Endothelial cell of umbilical vein (primary cell): ENCODE data around the gene DENND1C. TPM values are rescaled to one million over a fixed set of nuclear protein-coding genes. Genes with fewer than 3 reads are reported as not detected.

ENCODE experiments used
- BruUV-seq: library from RNA; stranded (reverse); fragments of 400-500 nt; replicated peaks from 2 replicates; lab custom pipeline; 2021; lab: Mats Ljungman, UMichigan
- CTCF ChIA-PET: fragments of 300-600, 350-600 bp; sonication (Branson Sonifier 250); formaldehyde crosslinking; loops from one replicate; lab custom pipeline; 2021; ENCODE audit warnings: antibody characterized with exemption, inconsistent platforms; lab: Charles Lee
- POLR2A ChIA-PET: fragments of 300-600, 350-600 bp; sonication (Branson Sonifier 250); formaldehyde crosslinking; loops from one replicate; lab custom pipeline; 2021; ENCODE audit warnings: antibody characterized with exemption, inconsistent platforms; lab: Charles Lee
- DNase-seq: peaks from one replicate; pipeline ENCODE4 v3.0.0-alpha.2; 2011; ENCODE audit warnings: low read depth, low spot score
- FAIRE-seq: peaks from 2 replicates; lab custom pipeline; 2011; peaks lifted over from hg19 to GRCh38; lab: Jason Lieb, UNC
- H2AFZ ChIP-seq: 2 replicates; pipeline ENCODE4 v1.6.0; 2012; ENCODE audit warnings: low read depth, low read length, control low read depth, inconsistent platforms
- H3K27ac ChIP-seq: 2 replicates; pipeline ENCODE4 v1.5.1; 2011; ENCODE audit warnings: low read depth, mild to moderate bottlenecking, control low read depth, low read length, moderate library complexity; ENCODE audit not compliant: insufficient read depth
- H3K27me3 ChIP-seq, 2 experiments: 2 replicates each; pipeline versions ENCODE4 v1.6.0 to v1.6.1; 2011; ENCODE audit warnings: low read length in 2 of 2, mixed read lengths in 1 of 2; ENCODE audit not compliant: control insufficient read depth in 2 of 2, insufficient read depth in 2 of 2
- H3K36me3 ChIP-seq, 2 experiments: 2 replicates in 1 of 2; 3 replicates in 1 of 2; pipeline ENCODE4 v1.5.1; 2011; ENCODE audit warnings: low read length in 2 of 2, mild to moderate bottlenecking in 1 of 2, moderate library complexity in 1 of 2; ENCODE audit not compliant: control insufficient read depth in 2 of 2, insufficient read depth in 2 of 2; ENCODE audit errors: extremely low read depth in 1 of 2
- H3K4me1 ChIP-seq: 3 replicates; pipeline ENCODE4 v1.5.1; 2011; ENCODE audit warnings: mild to moderate bottlenecking, low read length; ENCODE audit not compliant: control insufficient read depth, insufficient read depth; ENCODE audit errors: extremely low read depth
- H3K4me2 ChIP-seq: 2 replicates; pipeline ENCODE4 v1.6.1; 2011; ENCODE audit warnings: low read length, control low read depth, mixed read lengths; ENCODE audit not compliant: insufficient read depth
- H3K4me3 ChIP-seq, 3 experiments: fragments of 200-600 bp in 1 of 3; sonication (generic), shearing (Covaris generic) in 1 of 3; replicated peaks in 1 of 3; 2 replicates each; pipeline ENCODE4 v1.5.1; 2011 to 2016; ENCODE audit warnings: control low read depth in 3 of 3, low read length in 3 of 3, mild to moderate bottlenecking in 2 of 3, inconsistent platforms in 1 of 3, low read depth in 1 of 3, moderate library complexity in 1 of 3; ENCODE audit not compliant: insufficient read depth in 1 of 3
- H3K79me2 ChIP-seq: 2 replicates; pipeline ENCODE4 v1.6.0; 2012; ENCODE audit warnings: low read length, inconsistent platforms; ENCODE audit not compliant: control insufficient read depth, insufficient read depth
- H3K9ac ChIP-seq: replicated peaks from 2 replicates; pipeline ENCODE3; 2011; ENCODE audit warnings: low read length, control low read depth; ENCODE audit not compliant: insufficient read depth; ENCODE audit errors: extremely low read depth
- H3K9me1 ChIP-seq: replicated peaks from 3 replicates; pipeline ENCODE4 v1.6.0; 2011; ENCODE audit warnings: mild to moderate bottlenecking, low read length; ENCODE audit not compliant: control insufficient read depth, insufficient read depth; ENCODE audit errors: extremely low read depth
- H3K9me3 ChIP-seq: replicated peaks from 2 replicates; pipeline ENCODE4 v1.5.1; 2012; ENCODE audit warnings: low read length, inconsistent platforms; ENCODE audit not compliant: control insufficient read depth, insufficient read depth
- H4K20me1 ChIP-seq: replicated peaks from 2 replicates; pipeline ENCODE3; 2011; ENCODE audit warnings: mild to moderate bottlenecking, low read length; ENCODE audit not compliant: control insufficient read depth, insufficient read depth; ENCODE audit errors: extremely low read depth
- EZH2 ChIP-seq: IDR thresholded peaks from 2 replicates; pipeline ENCODE4 v1.6.1; 2012; ENCODE audit warnings: borderline replicate concordance, low read depth, mild to moderate bottlenecking, moderate library complexity, low read length, inconsistent platforms; ENCODE audit not compliant: severe bottlenecking
- FOS ChIP-seq: IDR thresholded peaks from 2 replicates; pipeline ENCODE4 v1.6.1; 2011; ENCODE audit warnings: mild to moderate bottlenecking, low read length, moderate library complexity, borderline replicate concordance; ENCODE audit not compliant: insufficient read depth
- GATA2 ChIP-seq: IDR thresholded peaks from 2 replicates; pipeline ENCODE4 v1.7.0; 2011; ENCODE audit warnings: low read depth, mild to moderate bottlenecking, moderate library complexity, mixed read lengths, low read length; ENCODE audit not compliant: insufficient read length, insufficient read depth
- JUN ChIP-seq: IDR thresholded peaks from 2 replicates; pipeline ENCODE4 v1.6.1; 2011; ENCODE audit warnings: borderline replicate concordance, low read depth; ENCODE audit not compliant: insufficient read length, insufficient read depth
- MYC ChIP-seq: IDR thresholded peaks from one replicate; pipeline ENCODE4 v1.6.1; 2011; ENCODE audit warnings: mild to moderate bottlenecking, low read depth, low read length
- POLR2A ChIP-seq: IDR thresholded peaks from 2 replicates; pipeline ENCODE4 v1.6.1; 2012; ENCODE audit warnings: low read depth, mild to moderate bottlenecking, control low read depth, low read length
- POLR2AphosphoS5 ChIP-seq: IDR thresholded peaks from 2 replicates; pipeline ENCODE4 v1.6.1; 2012; ENCODE audit warnings: low read depth, mild to moderate bottlenecking, control low read depth, low read length, moderate library complexity; ENCODE audit not compliant: insufficient read depth
- dilution Hi-C: fragments of 300-500 bp; cut with MboI; formaldehyde crosslinking; loops from one replicate; pipeline ENCODE4 v1.15.0; 2019; ENCODE audit warnings: low sequenced_read_pairs; ENCODE audit not compliant: extremely low pct_ligation_motif_present
- intact Hi-C: fragments of 100-400 bp; cut with micrococcal nuclease; formaldehyde crosslinking; loops from one replicate; pipeline ENCODE4 v1.10.0; 2022
- polyA plus RNA-seq, 4 experiments: library from polyadenylated mRNA; depleted of rRNA in 3 of 4; stranded (reverse) in 3 of 4; unstranded in 1 of 4; fragments of >200 nt; gene quantifications; 2 replicates each; pipeline versions ENCODE4 v1.2.1 to v1.2.3, GENCODE V29; 2011 to 2012; ENCODE audit warnings: missing spikeins in 1 of 4
- total RNA-seq: library from RNA; stranded (reverse); gene quantifications from 2 replicates; pipeline ENCODE4 v1.2.3, GENCODE V29; 2021
- TF ChIP-seq, protein P1 (sequence below), 2 donors: IDR thresholded peaks; 1 replicate in 1 of 2; 2 replicates in 1 of 2; pipeline ENCODE4 v1.5.1; 2011; ENCODE audit warnings: low read length in 2 of 2, mild to moderate bottlenecking in 2 of 2, moderate library complexity in 2 of 2, control low read depth in 1 of 2, inconsistent platforms in 1 of 2, low read depth in 1 of 2; ENCODE audit not compliant: insufficient read depth in 1 of 2; ENCODE audit errors: extremely low read depth in 1 of 2
- TF ChIP-seq, protein P2 (sequence below): IDR thresholded peaks from 2 replicates; pipeline ENCODE4 v1.6.1; 2011; ENCODE audit not compliant: insufficient read depth, insufficient read length

The DENND1C gene
- total and polyA plus RNA-seq, 2 donors (not counting 3 experiments of a cell fraction or from before 2014, with no cell fraction given), result not detected

GRCh38 chr19:6455924-6456323 is 25.7 kb downstream of the DENND1C start:
- Histone ChIP-seq H3K27ac (no peak overlapping the region), H3K4me2 (no peak overlapping the region), H2AFZ (no peak overlapping the region), H3K9ac (no peak overlapping the region), H3K4me3 (no peak overlapping the region), H3K4me1 (peaks cover 7% of the 10 kb centered on the region), H3K79me2 (no peaks in the 10 kb centered on the region), H3K27me3 (no peaks in the 10 kb centered on the region), H4K20me1 (no peaks in the 10 kb centered on the region), H3K36me3 (peaks cover 2 to 6% of the 10 kb centered on the region in 2 experiments), H3K9me3 (no peaks in the 10 kb centered on the region), H3K9me1 (no peaks in the 10 kb centered on the region)
- DNase-seq (no peak), FAIRE-seq (no peak)
- dilution Hi-C loops (no loop called here), intact Hi-C loops (no loop called here)
- BruUV-seq, result no TSS peak
- CTCF ChIA-PET, result no interaction called here
- POLR2A ChIA-PET, result no interaction called here
- no peak for TF ChIP-seq EZH2
- TF ChIP-seq GATA2, result no peak
- no peak for TF ChIP-seq POLR2AphosphoS5
- TF ChIP-seq MYC, result no peak
- TF ChIP-seq, protein P1, sequence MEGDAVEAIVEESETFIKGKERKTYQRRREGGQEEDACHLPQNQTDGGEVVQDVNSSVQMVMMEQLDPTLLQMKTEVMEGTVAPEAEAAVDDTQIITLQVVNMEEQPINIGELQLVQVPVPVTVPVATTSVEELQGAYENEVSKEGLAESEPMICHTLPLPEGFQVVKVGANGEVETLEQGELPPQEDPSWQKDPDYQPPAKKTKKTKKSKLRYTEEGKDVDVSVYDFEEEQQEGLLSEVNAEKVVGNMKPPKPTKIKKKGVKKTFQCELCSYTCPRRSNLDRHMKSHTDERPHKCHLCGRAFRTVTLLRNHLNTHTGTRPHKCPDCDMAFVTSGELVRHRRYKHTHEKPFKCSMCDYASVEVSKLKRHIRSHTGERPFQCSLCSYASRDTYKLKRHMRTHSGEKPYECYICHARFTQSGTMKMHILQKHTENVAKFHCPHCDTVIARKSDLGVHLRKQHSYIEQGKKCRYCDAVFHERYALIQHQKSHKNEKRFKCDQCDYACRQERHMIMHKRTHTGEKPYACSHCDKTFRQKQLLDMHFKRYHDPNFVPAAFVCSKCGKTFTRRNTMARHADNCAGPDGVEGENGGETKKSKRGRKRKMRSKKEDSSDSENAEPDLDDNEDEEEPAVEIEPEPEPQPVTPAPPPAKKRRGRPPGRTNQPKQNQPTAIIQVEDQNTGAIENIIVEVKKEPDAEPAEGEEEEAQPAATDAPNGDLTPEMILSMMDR (IDR thresholded peaks at IDR 0.05; ENCODE audit: extremely low read depth in 1 of 2, insufficient read depth in 1 of 2, low read depth in 1 of 2, low read length in 2 of 2), result no peak
- no peak for TF ChIP-seq JUN
- no peak for TF ChIP-seq FOS
- TF ChIP-seq, protein P2, sequence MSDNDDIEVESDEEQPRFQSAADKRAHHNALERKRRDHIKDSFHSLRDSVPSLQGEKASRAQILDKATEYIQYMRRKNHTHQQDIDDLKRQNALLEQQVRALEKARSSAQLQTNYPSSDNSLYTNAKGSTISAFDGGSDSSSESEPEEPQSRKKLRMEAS, result no peak
- TF ChIP-seq POLR2A, result no peak
